Fibroblast of the aortic adventitia (primary cell): Measurements from ENCODE around the gene CNTNAP5. TPM values are rescaled to one million over a fixed set of nuclear protein-coding genes. Genes with fewer than 3 reads are reported as not detected.

Source experiments
- DNase-seq: peaks from one replicate; pipeline ENCODE4 v3.0.0-alpha.2; 2010; ENCODE audit warnings: low read depth
- H3K4me3 ChIP-seq: 2 replicates; pipeline ENCODE4 v1.5.1; 2011; ENCODE audit warnings: low read depth, mild to moderate bottlenecking, control low read depth, low read length, moderate library complexity
- total RNA-seq: library from RNA; depleted of rRNA; stranded (reverse); fragments of >200 nt; gene quantifications from 2 replicates; pipeline ENCODE4 v1.2.3, GENCODE V29; 2012; ENCODE audit warnings: low replicate concordance
- TF ChIP-seq, protein P1 (sequence below): IDR thresholded peaks from 2 replicates; pipeline ENCODE4 v1.5.1; 2011; ENCODE audit warnings: mild to moderate bottlenecking, low read length, control low read depth, inconsistent platforms; ENCODE audit not compliant: insufficient read depth

Gene CNTNAP5
- total RNA-seq, 1 donor: under 0.01 TPM

DNA sequence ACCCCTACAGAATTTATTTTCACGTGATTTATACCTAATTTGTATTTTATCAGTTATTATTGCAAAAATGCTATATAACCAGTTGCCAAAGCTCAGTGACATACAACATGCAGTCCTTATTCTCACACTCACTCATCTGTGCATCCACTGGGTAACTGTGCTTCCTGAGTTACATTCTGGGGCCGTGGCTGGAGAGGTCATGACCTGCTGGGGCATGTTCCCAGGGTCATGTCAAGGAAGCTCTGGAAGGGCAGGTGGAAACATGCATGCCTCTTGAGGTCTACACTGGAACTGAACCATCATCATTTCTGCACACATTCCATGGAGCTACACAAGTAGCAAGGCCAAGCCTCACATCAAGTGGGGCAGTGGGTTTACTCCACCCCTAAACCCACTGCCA is 715.5 kb downstream of the CNTNAP5 start:
- DNase-seq: no peak
- TF ChIP-seq, protein P1, sequence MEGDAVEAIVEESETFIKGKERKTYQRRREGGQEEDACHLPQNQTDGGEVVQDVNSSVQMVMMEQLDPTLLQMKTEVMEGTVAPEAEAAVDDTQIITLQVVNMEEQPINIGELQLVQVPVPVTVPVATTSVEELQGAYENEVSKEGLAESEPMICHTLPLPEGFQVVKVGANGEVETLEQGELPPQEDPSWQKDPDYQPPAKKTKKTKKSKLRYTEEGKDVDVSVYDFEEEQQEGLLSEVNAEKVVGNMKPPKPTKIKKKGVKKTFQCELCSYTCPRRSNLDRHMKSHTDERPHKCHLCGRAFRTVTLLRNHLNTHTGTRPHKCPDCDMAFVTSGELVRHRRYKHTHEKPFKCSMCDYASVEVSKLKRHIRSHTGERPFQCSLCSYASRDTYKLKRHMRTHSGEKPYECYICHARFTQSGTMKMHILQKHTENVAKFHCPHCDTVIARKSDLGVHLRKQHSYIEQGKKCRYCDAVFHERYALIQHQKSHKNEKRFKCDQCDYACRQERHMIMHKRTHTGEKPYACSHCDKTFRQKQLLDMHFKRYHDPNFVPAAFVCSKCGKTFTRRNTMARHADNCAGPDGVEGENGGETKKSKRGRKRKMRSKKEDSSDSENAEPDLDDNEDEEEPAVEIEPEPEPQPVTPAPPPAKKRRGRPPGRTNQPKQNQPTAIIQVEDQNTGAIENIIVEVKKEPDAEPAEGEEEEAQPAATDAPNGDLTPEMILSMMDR: no peak
- H3K4me3 ChIP-seq: no peak overlapping the region

GRCh38 chr2:124753842-124754241 is 728.8 kb downstream of the CNTNAP5 start:
- no peak overlapping the region for H3K4me3 ChIP-seq
- TF ChIP-seq, protein P1: no peak
- DNase-seq: no peak

DNA sequence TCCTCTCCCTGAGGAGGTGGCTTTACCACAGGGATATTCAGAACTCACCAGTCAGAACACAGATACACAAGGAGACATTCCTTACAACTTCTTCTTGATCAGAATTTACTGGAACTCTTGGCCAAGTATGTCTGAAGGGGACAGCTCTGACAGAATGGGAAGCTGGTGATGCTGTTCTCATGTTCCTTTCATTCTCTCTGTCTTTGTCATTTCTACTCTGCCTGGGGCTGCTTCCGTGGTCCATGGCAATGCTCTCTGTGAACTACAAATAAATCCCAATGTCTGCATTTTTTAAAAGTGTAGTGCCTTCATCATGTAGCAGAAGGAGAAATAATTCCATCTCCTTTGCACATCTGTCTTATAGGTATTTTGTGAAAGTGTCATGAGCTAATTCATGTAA is 730.3 kb downstream of the CNTNAP5 start:
- no peak for DNase-seq
- no peak overlapping the region for H3K4me3 ChIP-seq
- TF ChIP-seq, protein P1: no peak

DNA sequence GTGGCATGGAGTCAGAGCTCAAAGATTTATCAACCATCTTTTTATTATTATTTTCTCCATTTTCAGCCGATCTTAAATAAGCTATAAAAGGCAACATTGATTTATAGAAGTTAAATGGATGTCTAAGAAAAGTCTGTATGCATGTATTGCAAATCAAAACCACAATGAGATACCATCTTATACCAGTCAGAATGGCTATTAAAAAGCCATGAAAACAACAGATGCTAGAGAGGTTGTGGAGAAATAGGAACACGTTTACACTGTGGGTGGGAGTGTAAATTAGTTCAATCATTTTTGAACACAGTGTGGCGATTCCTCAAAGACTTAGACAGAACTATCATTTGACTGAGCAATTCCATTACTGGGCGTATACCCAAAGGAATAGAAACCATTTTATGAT is 731.0 kb downstream of the CNTNAP5 start:
- no peak for DNase-seq
- no peak overlapping the region for H3K4me3 ChIP-seq
- TF ChIP-seq, protein P1: no peak

DNA sequence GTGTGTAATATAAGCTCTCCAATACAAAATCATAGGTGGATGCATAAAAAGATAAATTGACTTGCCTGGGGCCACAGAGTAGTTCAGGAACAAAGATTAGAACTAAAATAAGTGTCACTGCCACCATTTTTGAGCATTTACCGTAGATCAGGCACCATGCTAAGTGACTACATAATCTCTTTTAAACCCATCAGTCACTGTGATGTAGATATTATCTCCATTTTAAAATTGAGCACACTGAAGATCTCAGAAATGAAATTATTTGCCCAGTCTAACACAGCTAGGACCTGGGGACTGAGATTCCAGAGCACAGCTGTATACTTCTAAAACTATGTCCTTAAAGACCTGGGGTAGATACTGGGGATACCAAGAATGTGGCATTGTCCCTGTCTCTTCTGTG is 737.3 kb downstream of the CNTNAP5 start:
- TF ChIP-seq, protein P1: no peak
- no peak for DNase-seq
- H3K4me3 ChIP-seq: no peak overlapping the region

DNA sequence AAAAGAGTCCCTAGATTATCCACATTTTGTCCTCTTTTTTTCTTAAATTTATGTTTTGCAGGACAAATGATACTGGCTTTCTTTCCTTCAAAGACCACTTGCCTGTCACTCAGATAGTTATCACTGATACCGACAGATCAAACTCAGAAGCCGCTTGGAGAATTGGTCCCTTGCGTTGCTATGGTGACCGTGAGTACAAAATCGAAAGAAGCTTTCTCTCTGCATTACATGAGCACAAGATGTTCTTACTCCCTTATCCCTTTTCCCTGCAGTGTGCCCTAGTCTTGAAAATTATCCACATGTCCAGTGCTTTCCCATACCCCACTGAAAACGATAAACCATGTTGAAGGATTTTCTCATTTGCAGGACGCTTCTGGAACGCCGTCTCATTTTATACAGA is 738.5 kb downstream of the CNTNAP5 start:
- TF ChIP-seq, protein P1: no peak
- H3K4me3 ChIP-seq: no peak overlapping the region
- DNase-seq: no peak

DNA sequence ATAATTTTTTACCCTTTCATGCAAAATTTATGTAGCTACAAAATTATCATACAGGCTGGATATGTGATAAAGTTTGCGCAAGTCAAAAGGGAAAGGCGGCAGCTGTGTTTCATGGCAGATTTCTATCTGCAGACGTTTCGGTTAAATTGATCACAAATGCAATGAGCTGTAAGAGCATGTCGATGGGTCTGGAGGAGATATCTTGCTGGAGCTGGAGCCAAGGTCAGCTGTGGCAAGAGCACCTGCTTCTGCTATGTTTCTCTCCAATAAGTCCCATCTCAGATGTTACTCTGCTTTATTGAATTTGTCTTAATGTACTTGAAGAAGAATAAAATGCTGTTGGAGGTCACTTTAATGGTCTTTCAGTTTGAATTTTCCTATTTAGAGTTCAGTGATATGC is 749.7 kb downstream of the CNTNAP5 start:
- no peak for DNase-seq
- no peak overlapping the region for H3K4me3 ChIP-seq
- TF ChIP-seq, protein P1: no peak
